ENCODE results near the gene EMP2. TPM values are rescaled to one million over a fixed set of nuclear protein-coding genes. Genes with fewer than 3 reads are reported as not detected.
A peak's percentile ranks its signal among the peaks of the same experiment; 100 is the strongest.
"Not testable (repeated sequence)": the region's sequence is repeated elsewhere in the genome, so short reads cannot be mapped to it uniquely, and the experiment has no call there.

The EMP2 gene
- total and polyA plus RNA-seq, 3 donors from 2014 or later, result 9.3 to 18.4 (median 13.1) TPM

GRCh38 chr16:10511829-10512228, 68.6 kb downstream of the EMP2 start:
- no peak for TF ChIP-seq CTCF (IDR thresholded peaks at IDR 0.05)
- TF ChIP-seq POLR2A (IDR thresholded peaks at IDR 0.05), result no peak
- Histone ChIP-seq H3K36me3 (ENCODE audit: low read depth, missing control alignments) (no peaks in the 10 kb centered on the region), H3K4me3 (no peak overlapping the region), H3K4me1 (peaks cover 5% of the 10 kb centered on the region), H3K27ac (no peak overlapping the region), H3K27me3 (no peaks in the 10 kb centered on the region), H3K9me3 (no peaks in the 10 kb centered on the region)
- DNase-seq, result no peak
- WGBS, 2 donors, result 96 to 100% methylated on average over 1 of the region's 1 CpG
- intact Hi-C loops (cut with DNase I; ENCODE audit: low total_unique reads), result loop anchor here (5.0 kb wide), 1 partner anchor 215 kb away; no protein-coding TSS in a partner anchor

GRCh38 chr16:10510279-10510678, 70.1 kb downstream of the EMP2 start:
- no peak for DNase-seq
- TF ChIP-seq POLR2A (IDR thresholded peaks at IDR 0.05), result no peak
- no peak for TF ChIP-seq CTCF (IDR thresholded peaks at IDR 0.05)
- Histone ChIP-seq H3K36me3 (ENCODE audit: low read depth, missing control alignments) (no peaks in the 10 kb centered on the region), H3K4me3 (no peak overlapping the region), H3K9me3 (no peaks in the 10 kb centered on the region), H3K27me3 (no peaks in the 10 kb centered on the region), H3K4me1 (peaks cover 5% of the 10 kb centered on the region), H3K27ac (no peak overlapping the region)
- WGBS, 2 donors, result 66 to 77% methylated on average over 2 of the region's 2 CpGs
- intact Hi-C loops (cut with DNase I; ENCODE audit: low total_unique reads), result loop anchor here (5.0 kb wide), 1 partner anchor 217 kb away; no protein-coding TSS in a partner anchor

GRCh38 chr16:10509534-10510025, 70.8 kb downstream of the EMP2 start:
- 28 to 35% methylated on average over 6 of the region's 6 CpGs for WGBS, 2 donors
- H3K4me3 ChIP-seq, result no peak overlapping the region
- no peaks in the 10 kb centered on the region for H3K27me3 ChIP-seq
- DNase-seq, result peak; percentile 81
- H3K4me1 ChIP-seq, result peaks cover 5% of the 10 kb centered on the region
- TF ChIP-seq POLR2A (IDR thresholded peaks at IDR 0.05) (no peak), CTCF (IDR thresholded peaks at IDR 0.05) (peak; percentile 81 to 90 (median 87))
- H3K36me3 ChIP-seq (ENCODE audit: low read depth, missing control alignments), result no peaks in the 10 kb centered on the region
- no peaks in the 10 kb centered on the region for H3K9me3 ChIP-seq
- intact Hi-C loops (cut with DNase I; ENCODE audit: low total_unique reads), result loop anchor here (5.0 kb wide), 1 partner anchor 218 kb away; no protein-coding TSS in a partner anchor
- H3K27ac ChIP-seq, result no peak overlapping the region

- H3K27me3 ChIP-seq; H3K9me3 ChIP-seq; H3K4me3 ChIP-seq; H3K4me1 ChIP-seq; H3K36me3 ChIP-seq (ENCODE audit: low read depth, missing control alignments); DNase-seq; intact Hi-C loops (cut with DNase I; ENCODE audit: low total_unique reads); H3K27ac ChIP-seq: not testable (repeated sequence)
- WGBS, 2 donors, result 78 to 90% methylated on average over 3 of the region's 3 CpGs
Observed at GRCh38 chr16:10505286-10505685, 75.1 kb downstream of the EMP2 start.

DNA sequence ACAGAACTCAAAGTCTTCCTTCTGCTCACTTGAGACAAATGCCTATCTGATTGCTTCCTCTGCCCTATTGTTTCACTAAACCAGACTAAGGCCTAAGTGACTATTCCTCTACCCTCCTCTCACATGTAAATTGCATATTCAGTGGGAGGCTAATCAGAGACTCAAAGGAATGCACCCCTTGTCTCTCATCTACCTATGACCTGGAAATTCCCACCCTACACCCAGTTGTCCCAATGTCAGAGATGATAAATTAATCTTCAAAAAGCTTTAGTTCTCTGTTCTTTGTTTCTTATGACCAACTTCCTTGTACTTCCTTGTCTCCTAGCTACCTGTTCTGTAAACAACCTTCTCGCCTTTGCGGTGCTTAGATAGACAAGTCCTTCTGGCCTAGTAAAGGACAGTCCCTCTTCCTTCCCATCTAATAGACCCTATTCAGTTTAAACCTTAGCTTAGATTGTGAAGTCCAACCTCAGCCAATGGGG, 76.0 kb downstream of the EMP2 start:
- WGBS, 2 donors, result 87 to 91% methylated on average over 2 of the region's 2 CpGs

More for the DNA sequence above, 76.0 kb downstream of the EMP2 start:
- intact Hi-C loops (cut with DNase I; ENCODE audit: low total_unique reads), result no loop called here
- H3K4me3 ChIP-seq, result no peak overlapping the region
- no peaks in the 10 kb centered on the region for H3K4me1 ChIP-seq
- no peak overlapping the region for H3K27ac ChIP-seq
- no peaks in the 10 kb centered on the region for H3K36me3 ChIP-seq (ENCODE audit: low read depth, missing control alignments)
- H3K27me3 ChIP-seq, result no peaks in the 10 kb centered on the region
- H3K9me3 ChIP-seq, result no peaks in the 10 kb centered on the region
- TF ChIP-seq POLR2A (IDR thresholded peaks at IDR 0.05) (no peak), CTCF (IDR thresholded peaks at IDR 0.05) (no peak)
- no peak for DNase-seq
